Tibial artery (tissue), 4 donors: ENCODE results near the gene ZNF667.

Experiments used
- DNase-seq, 2 donors: peaks; one replicate each; pipeline ENCODE4 v3.0.0-alpha.2; 2019
- H3K27ac ChIP-seq, 2 donors: fragments of 200-600 bp; sonication (generic) in 1 of 2; 1 replicate in 1 of 2; 2 replicates in 1 of 2; pipeline ENCODE4 v1.5.1; 2018 to 2019; ENCODE audit warnings: mild to moderate bottlenecking in 1 of 2
- H3K27me3 ChIP-seq, 2 donors: fragments of 200-600 bp; sonication (generic) in 1 of 2; one replicate each; pipeline versions ENCODE4 v1.5.1 to v1.6.0; 2016 to 2019
- H3K36me3 ChIP-seq, 3 donors: fragments of 200-600 bp; sonication (generic) in 2 of 3; one replicate each; pipeline ENCODE4 v1.5.1; 2016 to 2019; ENCODE audit warnings: mild to moderate bottlenecking in 2 of 3
- H3K4me1 ChIP-seq, 4 donors: fragments of 200-600 bp; sonication (generic) in 2 of 4; 1 replicate in 3 of 4; 2 replicates in 1 of 4; pipeline ENCODE4 v1.5.1; 2016 to 2019
- H3K4me3 ChIP-seq, 2 donors: fragments of 200-600 bp; sonication (generic) in 1 of 2; 1 replicate in 1 of 2; 2 replicates in 1 of 2; pipeline ENCODE4 v1.5.1; 2018 to 2019; ENCODE audit warnings: mild to moderate bottlenecking in 2 of 2
- H3K9me3 ChIP-seq, 3 donors: fragments of 200-600 bp; sonication (generic) in 1 of 3; one replicate each; pipeline ENCODE4 v1.5.1; 2016 to 2019
- intact Hi-C: fragments of 100-400 bp; cut with DNase I; formaldehyde crosslinking; loops from one replicate; pipeline ENCODE4 v1.15.0; 2023; ENCODE audit warnings: low total_unique reads
- TF ChIP-seq, protein P1 (sequence below), 2 experiments: fragments of 200-600 bp in 1 of 2; fragments of 450-650 bp in 1 of 2; IDR thresholded peaks; one replicate each; pipeline ENCODE4 v1.5.1; 2017 to 2019; ENCODE audit warnings: antibody characterized with exemption in 2 of 2, mild to moderate bottlenecking in 1 of 2, moderate library complexity in 1 of 2

ZNF667 gene

DNA sequence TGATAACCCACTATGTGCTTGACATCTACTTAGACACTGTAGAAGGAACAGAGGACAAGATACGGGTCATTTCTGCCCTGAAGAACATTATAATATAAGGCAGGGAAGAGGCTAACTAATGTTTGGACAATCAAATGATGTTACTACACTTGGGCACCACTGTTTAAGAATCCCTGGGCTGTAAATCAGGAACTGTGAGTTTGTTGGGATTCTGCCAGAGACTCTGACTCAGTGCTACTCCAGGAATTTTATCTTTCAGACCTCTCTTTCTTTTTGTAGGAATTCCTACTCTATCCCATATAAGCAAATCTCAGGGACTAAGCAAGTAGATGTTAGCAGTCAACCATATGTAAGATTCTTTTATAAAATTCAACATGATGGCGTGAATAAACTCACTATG lies 27.4 kb upstream of the ZNF667 start:
- intact Hi-C loops = loop anchor here (10.0 kb wide), 1 partner anchor 90 kb away; the partner anchor contains the start of gene ZNF71
- TF ChIP-seq, protein P1, sequence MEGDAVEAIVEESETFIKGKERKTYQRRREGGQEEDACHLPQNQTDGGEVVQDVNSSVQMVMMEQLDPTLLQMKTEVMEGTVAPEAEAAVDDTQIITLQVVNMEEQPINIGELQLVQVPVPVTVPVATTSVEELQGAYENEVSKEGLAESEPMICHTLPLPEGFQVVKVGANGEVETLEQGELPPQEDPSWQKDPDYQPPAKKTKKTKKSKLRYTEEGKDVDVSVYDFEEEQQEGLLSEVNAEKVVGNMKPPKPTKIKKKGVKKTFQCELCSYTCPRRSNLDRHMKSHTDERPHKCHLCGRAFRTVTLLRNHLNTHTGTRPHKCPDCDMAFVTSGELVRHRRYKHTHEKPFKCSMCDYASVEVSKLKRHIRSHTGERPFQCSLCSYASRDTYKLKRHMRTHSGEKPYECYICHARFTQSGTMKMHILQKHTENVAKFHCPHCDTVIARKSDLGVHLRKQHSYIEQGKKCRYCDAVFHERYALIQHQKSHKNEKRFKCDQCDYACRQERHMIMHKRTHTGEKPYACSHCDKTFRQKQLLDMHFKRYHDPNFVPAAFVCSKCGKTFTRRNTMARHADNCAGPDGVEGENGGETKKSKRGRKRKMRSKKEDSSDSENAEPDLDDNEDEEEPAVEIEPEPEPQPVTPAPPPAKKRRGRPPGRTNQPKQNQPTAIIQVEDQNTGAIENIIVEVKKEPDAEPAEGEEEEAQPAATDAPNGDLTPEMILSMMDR (IDR thresholded peaks at IDR 0.05) = no peak

DNA sequence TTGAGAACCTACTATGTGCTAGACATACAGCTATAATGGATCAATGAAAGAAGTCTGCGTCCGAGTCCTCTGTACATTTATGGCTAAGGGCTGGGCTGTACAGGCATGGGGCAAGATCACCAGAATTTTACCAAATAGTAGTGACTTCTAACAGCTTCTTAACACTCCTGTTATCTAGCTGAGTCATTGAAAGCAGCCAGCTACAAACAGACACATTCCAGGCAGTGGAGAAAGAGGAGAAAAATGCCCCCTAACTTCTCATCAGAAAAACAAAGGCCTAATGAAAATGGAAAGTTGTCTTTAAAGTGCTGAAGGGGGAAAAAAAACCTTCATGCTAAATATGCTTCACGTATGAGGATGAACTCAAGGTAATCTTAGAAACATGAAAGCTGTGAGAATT lies 14.3 kb upstream of the ZNF667 start:
- TF ChIP-seq, protein P1 (IDR thresholded peaks at IDR 0.05) = no peak
- H3K4me3 ChIP-seq = no peak overlapping the region
- no peaks in the 10 kb centered on the region for H3K27me3 ChIP-seq
- no peaks in the 10 kb centered on the region for H3K4me1 ChIP-seq
- intact Hi-C loops = no loop called here
- no peak overlapping the region for H3K27ac ChIP-seq
- no peak for DNase-seq
- H3K9me3 ChIP-seq = peaks cover 12 to 98% (median 66%) of the 10 kb centered on the region in 3 donors
- H3K36me3 ChIP-seq = peaks cover 51 to 96% (median 79%) of the 10 kb centered on the region in 3 donors

More for the DNA sequence above, 27.4 kb upstream of the ZNF667 start:
- DNase-seq = no peak
- Histone ChIP-seq H3K4me3 (no peak overlapping the region), H3K27me3 (no peaks in the 10 kb centered on the region), H3K27ac (no peak overlapping the region), H3K9me3 (peaks cover 0 to 21% (median 5%) of the 10 kb centered on the region in 3 donors), H3K4me1 (peaks cover 0 to 8% (median 4%) of the 10 kb centered on the region in 4 donors), H3K36me3 (peaks cover 0 to 11% (median 0%) of the 10 kb centered on the region in 3 donors)

DNA sequence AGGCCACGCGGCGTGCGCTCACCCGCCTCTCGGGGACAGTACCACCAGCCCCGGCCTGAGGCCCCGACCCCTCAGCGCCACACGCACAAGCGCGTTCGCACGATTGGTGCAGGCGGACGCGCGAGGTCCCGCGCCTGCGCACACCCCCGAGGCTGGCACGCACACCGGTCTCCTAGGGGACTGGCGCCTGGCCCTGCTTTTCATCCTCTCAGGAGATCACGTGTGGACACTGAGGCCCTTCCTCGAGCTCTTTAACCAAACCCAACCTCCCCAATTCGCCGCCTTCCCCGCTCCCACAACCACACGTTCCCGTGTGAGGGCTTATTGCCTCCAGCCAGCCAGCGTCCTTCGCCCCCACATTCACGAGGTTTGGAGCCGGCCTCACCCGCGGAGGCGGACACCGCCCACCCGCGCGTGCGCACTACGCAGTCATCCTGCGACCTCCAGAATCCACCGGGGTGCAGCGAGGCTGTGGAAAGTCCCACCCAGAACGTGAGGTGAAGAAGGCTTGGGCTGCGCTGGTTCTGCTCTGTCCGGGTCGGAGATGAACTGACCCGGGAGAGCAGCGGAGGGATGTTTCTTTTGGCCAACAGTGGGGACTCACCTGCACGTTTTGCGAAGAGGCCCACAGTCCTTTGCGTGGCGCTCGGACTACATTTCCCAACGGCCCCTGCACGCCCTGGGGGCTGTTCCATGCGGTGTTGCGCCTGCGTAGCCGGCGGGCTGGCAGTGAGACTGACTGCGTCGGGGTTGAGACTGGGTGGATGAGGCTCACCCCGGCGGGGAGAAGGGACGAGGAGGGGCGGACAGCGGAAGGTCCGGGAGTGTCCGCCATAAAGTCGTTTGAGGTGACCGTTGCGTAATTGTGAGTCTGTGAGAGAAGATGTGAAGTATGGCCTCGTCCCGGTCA lies 539 bp upstream of the ZNF667 start:
- H3K36me3 ChIP-seq = peaks cover 21 to 36% (median 28%) of the 10 kb centered on the region in 3 donors

DNA sequence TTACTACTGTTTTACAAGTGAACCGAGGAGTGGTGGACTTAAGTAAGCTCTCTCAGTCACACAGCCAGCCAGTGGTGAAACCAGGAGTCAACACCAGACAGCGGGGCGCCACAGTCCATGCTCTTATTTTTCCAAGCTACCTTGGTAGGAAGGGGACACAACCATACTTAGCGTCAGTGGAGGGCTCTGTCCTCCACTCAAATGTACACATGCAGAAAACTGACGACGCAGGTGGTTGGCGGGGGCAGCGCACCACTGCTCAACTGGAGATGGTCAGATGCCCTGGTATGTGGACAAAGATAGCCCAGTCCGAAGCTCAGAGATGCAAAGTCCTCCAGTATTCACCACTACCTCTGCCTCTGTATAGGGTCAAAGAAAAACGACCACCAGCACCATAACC lies 1.1 kb downstream of the ZNF667 start:
- intact Hi-C loops = no loop called here

More for the DNA sequence above, 539 bp upstream of the ZNF667 start:
- H3K4me3 ChIP-seq = peak overlapping the region; percentile 65 to 81
- H3K9me3 ChIP-seq = peaks cover 0 to 51% (median 26%) of the 10 kb centered on the region in 3 donors
- no peaks in the 10 kb centered on the region for H3K27me3 ChIP-seq
- peak overlapping the region; percentile 77 to 82 for H3K27ac ChIP-seq
- peaks cover 0 to 22% (median 16%) of the 10 kb centered on the region in 4 donors for H3K4me1 ChIP-seq
- TF ChIP-seq, protein P1 (IDR thresholded peaks at IDR 0.05) = no peak
- intact Hi-C loops = no loop called here
- peak; percentile 86 to 94 for DNase-seq

DNA sequence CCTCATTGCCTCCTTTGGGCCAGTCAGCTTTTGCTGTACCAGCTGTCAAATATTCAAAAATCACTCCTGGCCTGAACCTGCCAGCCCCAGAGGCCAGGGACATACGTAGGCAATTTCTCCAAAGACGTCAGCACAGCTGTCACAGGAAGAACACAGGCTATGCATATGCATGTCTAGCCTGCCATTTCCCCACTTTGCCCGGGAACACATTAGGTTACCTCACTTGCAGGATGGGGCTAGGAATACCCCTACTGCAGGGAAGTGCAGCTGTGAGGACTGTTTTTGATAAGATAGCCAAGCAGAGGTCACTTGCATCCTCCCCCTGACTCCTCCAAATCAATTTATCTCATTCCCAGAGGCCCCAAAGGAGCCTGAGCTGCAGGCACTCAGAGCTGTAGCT lies 2.8 kb downstream of the ZNF667 start:
- Histone ChIP-seq H3K4me3 (no peak overlapping the region), H3K27me3 (no peaks in the 10 kb centered on the region), H3K9me3 (peaks cover 0 to 61% (median 49%) of the 10 kb centered on the region in 3 donors), H3K27ac (no peak overlapping the region), H3K4me1 (peaks cover 0 to 22% (median 15%) of the 10 kb centered on the region in 4 donors), H3K36me3 (peaks cover 44 to 53% (median 51%) of the 10 kb centered on the region in 3 donors)
- no peak for DNase-seq
- intact Hi-C loops = no loop called here
- TF ChIP-seq, protein P1 (IDR thresholded peaks at IDR 0.05) = no peak

More for the DNA sequence above, 1.1 kb downstream of the ZNF667 start:
- no peak for DNase-seq
- TF ChIP-seq, protein P1 (IDR thresholded peaks at IDR 0.05) = no peak
- no peak overlapping the region for H3K27ac ChIP-seq
- H3K27me3 ChIP-seq = no peaks in the 10 kb centered on the region
- peaks cover 0 to 22% (median 16%) of the 10 kb centered on the region in 4 donors for H3K4me1 ChIP-seq
- H3K4me3 ChIP-seq = no peak overlapping the region
- peaks cover 33 to 43% (median 42%) of the 10 kb centered on the region in 3 donors for H3K36me3 ChIP-seq
- H3K9me3 ChIP-seq = peaks cover 0 to 52% (median 33%) of the 10 kb centered on the region in 3 donors
